K562 (cell line): ENCODE measurements around the gene NUMB. TPM values are rescaled to one million over a fixed set of nuclear protein-coding genes. Genes with fewer than 3 reads are reported as not detected.
A peak's percentile ranks its signal among the peaks of the same experiment; 100 is the strongest.

Source experiments
- ATF7 ChIP-seq: fragments of 450-650 bp; IDR thresholded peaks from 2 replicates; pipeline ENCODE4 v1.7.1; 2014; ENCODE audit warnings: mild to moderate bottlenecking, moderate library complexity
- CEBPB ChIP-seq: fragments of 450-650 bp; IDR thresholded peaks from 2 replicates; pipeline ENCODE4 v1.6.1; 2016; ENCODE audit warnings: missing genetic modification characterization, missing compliant biosample characterization
- CXXC5 ChIP-seq: fragments of 250-450 bp; sonication (Bioruptor Pico); IDR thresholded peaks from 2 replicates; pipeline ENCODE4 v1.8.0; 2022; ENCODE audit warnings: inconsistent platforms, mild to moderate bottlenecking, moderate library complexity
- ESRRA ChIP-seq: fragments of 450-650 bp; IDR thresholded peaks from 2 replicates; pipeline ENCODE4 v1.6.1; 2014; ENCODE audit warnings: low read depth, mild to moderate bottlenecking, moderate library complexity, borderline replicate concordance
- FOSL1 ChIP-seq: fragments of 200-800 bp; sonication (Bioruptor generic); conservative IDR thresholded peaks from 2 replicates; pipeline ENCODE4 v1.6.1; 2016; ENCODE audit warnings: missing genetic modification characterization, missing compliant biosample characterization
- GABPB1 ChIP-seq: sonication (generic); formaldehyde crosslinking; IDR thresholded peaks from 2 replicates; pipeline ENCODE4 v1.8.0; 2022; ENCODE audit warnings: mild to moderate bottlenecking, missing genetic modification reagents
- HCFC1 ChIP-seq: IDR thresholded peaks from 2 replicates; pipeline ENCODE4 v1.6.1; 2012; ENCODE audit warnings: low read depth, low read length, improper control_type of control experiment
- HNRNPLL ChIP-seq: fragments of 200-400 bp; formaldehyde crosslinking; IDR thresholded peaks from 2 replicates; pipeline ENCODE4 v1.6.1; 2017; ENCODE audit warnings: low read length, low read depth, mild to moderate bottlenecking; ENCODE audit not compliant: poor library complexity, severe bottlenecking
- KDM5B ChIP-seq: fragments of 200-600 bp; sonication (generic); IDR thresholded peaks from 2 replicates; pipeline ENCODE4 v1.6.1; 2012; ENCODE audit warnings: low read depth, mild to moderate bottlenecking, moderate library complexity, low read length, control low read depth, inconsistent platforms; ENCODE audit not compliant: insufficient replicate concordance
- MCM5 ChIP-seq: fragments of 450-650 bp; IDR thresholded peaks from 2 replicates; pipeline ENCODE4 v1.6.1; 2016; ENCODE audit warnings: low read depth
- PHF8 ChIP-seq: fragments of 200-600 bp; sonication (generic); IDR thresholded peaks from 2 replicates; pipeline ENCODE4 v1.6.1; 2012; ENCODE audit warnings: mixed run types, mild to moderate bottlenecking, inconsistent platforms, low read length, moderate library complexity, borderline replicate concordance
- RBFOX2 ChIP-seq: fragments of 200-400 bp; formaldehyde crosslinking; IDR thresholded peaks from 2 replicates; pipeline ENCODE4 v1.6.1; 2017; ENCODE audit warnings: low read depth, mild to moderate bottlenecking, low read length, moderate library complexity
- SP1 ChIP-seq: sonication (generic); formaldehyde crosslinking; IDR thresholded peaks from 2 replicates; pipeline ENCODE4 v1.8.1; 2022; ENCODE audit warnings: mild to moderate bottlenecking, missing genetic modification reagents
- YY1 ChIP-seq, 3 experiments: IDR thresholded peaks; 2 replicates each; pipeline ENCODE4 v1.6.1; 2011; ENCODE audit warnings: low read length in 2 of 3, mild to moderate bottlenecking in 2 of 3, moderate library complexity in 2 of 3, borderline replicate concordance in 1 of 3, control low read depth in 1 of 3, low read depth in 1 of 3; ENCODE audit not compliant: insufficient read depth in 3 of 3, insufficient replicate concordance in 2 of 3, control insufficient read depth in 1 of 3, insufficient read length in 1 of 3; ENCODE audit errors: extremely low read depth in 1 of 3
- ZBTB7A ChIP-seq: IDR thresholded peaks from 2 replicates; pipeline ENCODE4 v1.6.1; 2011; ENCODE audit warnings: low read depth, mild to moderate bottlenecking, low read length, moderate library complexity, borderline replicate concordance; ENCODE audit not compliant: control insufficient read depth
- polyA plus RNA-seq, 8 experiments: library from polyadenylated mRNA; depleted of rRNA in 4 of 8; stranded (reverse) in 5 of 8; unstranded in 3 of 8; fragments of >200 nt; fragmentation: Nextera tagmentation in 2 of 8; fragmentation: Illumina TruSeq in 1 of 8; extraction: Ambion mirVana in 2 of 8; extraction: Trizol in 1 of 8; gene quantifications; 2 replicates each; pipeline versions ENCODE4 v1.2.1 to v1.2.3, GENCODE V29; 2011 to 2014; ENCODE audit warnings: inconsistent platforms in 1 of 8, missing spikeins in 1 of 8
- total RNA-seq, 7 experiments: library from RNA; depleted of rRNA in 6 of 7; stranded (reverse); fragments of >200 nt in 6 of 7; fragmentation: Illumina TruSeq in 2 of 7; extraction: Trizol in 2 of 7; gene quantifications; 2 replicates each; pipeline versions ENCODE4 v1.2.1 to v1.2.3, GENCODE V29; 2011 to 2021; ENCODE audit warnings: low replicate concordance in 1 of 7
- TF ChIP-seq, protein P1 (sequence below), 2 experiments: IDR thresholded peaks; 2 replicates each; pipeline ENCODE4 v1.6.1; 2012; ENCODE audit warnings: improper control_type of control experiment in 2 of 2, low read depth in 2 of 2, low read length in 2 of 2, borderline replicate concordance in 1 of 2
- TF ChIP-seq, protein P2 (sequence below): fragments of 150-350 bp; IDR thresholded peaks from 2 replicates; pipeline ENCODE4 v1.6.1; 2014; ENCODE audit warnings: low read depth, mild to moderate bottlenecking, low read length, borderline replicate concordance
- TF ChIP-seq, protein P3 (sequence below): sonication (generic); formaldehyde crosslinking; IDR thresholded peaks from 2 replicates; pipeline ENCODE4 v1.8.0; 2022; ENCODE audit warnings: missing genetic modification reagents, mild to moderate bottlenecking, moderate library complexity, borderline replicate concordance

NUMB gene
- total and polyA plus RNA-seq, 9 of the 15 experiments (the other 6 are each of a cell fraction or from before 2014, with no cell fraction given), result 13.5 to 54.0 (median 32.3) TPM

DNA sequence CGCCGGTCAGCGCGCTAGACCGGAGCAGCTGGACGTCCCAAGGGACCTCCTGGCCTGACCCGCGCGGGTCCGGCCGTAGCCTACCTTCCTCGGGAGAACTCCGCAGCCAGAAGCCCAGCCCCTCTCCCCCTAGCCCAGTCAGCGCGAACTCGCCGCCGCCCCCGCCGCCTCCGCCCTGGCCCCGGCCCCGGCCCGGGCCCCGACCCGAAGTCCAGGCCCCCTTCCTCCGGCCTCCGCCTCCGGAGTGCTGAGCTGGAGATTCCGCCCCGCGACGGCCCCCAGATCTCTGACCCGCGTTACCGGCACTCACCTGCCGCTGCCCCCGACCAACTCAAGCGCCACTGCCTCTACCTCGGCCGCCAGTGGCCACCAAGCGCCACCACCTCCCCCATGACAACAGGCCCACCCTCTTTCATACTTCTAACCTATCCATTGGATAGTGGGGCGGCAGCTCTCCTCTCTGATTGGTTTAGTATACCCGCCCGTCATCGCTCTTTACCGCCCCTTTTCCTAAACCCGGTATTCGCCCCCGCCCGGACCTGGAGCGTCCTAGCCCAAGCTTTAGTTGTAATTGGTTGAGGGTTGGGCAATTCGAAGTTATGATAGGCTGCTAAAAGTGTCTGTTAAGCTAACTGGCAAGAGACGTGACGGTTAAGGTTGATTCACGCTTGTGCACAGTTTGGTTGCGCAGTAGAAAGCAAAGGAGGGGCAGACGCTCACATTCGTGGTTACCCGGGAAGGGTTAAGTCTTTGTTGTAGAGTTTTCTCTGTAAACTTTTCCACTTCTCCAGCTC, at the start of gene NUMB (continued):
- TF ChIP-seq, protein P1, sequence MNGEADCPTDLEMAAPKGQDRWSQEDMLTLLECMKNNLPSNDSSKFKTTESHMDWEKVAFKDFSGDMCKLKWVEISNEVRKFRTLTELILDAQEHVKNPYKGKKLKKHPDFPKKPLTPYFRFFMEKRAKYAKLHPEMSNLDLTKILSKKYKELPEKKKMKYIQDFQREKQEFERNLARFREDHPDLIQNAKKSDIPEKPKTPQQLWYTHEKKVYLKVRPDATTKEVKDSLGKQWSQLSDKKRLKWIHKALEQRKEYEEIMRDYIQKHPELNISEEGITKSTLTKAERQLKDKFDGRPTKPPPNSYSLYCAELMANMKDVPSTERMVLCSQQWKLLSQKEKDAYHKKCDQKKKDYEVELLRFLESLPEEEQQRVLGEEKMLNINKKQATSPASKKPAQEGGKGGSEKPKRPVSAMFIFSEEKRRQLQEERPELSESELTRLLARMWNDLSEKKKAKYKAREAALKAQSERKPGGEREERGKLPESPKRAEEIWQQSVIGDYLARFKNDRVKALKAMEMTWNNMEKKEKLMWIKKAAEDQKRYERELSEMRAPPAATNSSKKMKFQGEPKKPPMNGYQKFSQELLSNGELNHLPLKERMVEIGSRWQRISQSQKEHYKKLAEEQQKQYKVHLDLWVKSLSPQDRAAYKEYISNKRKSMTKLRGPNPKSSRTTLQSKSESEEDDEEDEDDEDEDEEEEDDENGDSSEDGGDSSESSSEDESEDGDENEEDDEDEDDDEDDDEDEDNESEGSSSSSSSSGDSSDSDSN (IDR thresholded peaks at IDR 0.05; ENCODE audit: borderline replicate concordance in 1 of 2, low read depth in 2 of 2, low read length in 2 of 2), result 0 out of 4 replicates have a peak, but pooled peaks of 1 of the 2 experiments have one; percentile 38
- TF ChIP-seq KDM5B, result peak; percentile 81
- peak; percentile 75; the same call in 1 of the 2 replicates for TF ChIP-seq PHF8
- TF ChIP-seq GABPB1 (CRISPR knock-in tag), result peak; percentile 45
- TF ChIP-seq CEBPB, result peak; percentile 91
- TF ChIP-seq, protein P2, sequence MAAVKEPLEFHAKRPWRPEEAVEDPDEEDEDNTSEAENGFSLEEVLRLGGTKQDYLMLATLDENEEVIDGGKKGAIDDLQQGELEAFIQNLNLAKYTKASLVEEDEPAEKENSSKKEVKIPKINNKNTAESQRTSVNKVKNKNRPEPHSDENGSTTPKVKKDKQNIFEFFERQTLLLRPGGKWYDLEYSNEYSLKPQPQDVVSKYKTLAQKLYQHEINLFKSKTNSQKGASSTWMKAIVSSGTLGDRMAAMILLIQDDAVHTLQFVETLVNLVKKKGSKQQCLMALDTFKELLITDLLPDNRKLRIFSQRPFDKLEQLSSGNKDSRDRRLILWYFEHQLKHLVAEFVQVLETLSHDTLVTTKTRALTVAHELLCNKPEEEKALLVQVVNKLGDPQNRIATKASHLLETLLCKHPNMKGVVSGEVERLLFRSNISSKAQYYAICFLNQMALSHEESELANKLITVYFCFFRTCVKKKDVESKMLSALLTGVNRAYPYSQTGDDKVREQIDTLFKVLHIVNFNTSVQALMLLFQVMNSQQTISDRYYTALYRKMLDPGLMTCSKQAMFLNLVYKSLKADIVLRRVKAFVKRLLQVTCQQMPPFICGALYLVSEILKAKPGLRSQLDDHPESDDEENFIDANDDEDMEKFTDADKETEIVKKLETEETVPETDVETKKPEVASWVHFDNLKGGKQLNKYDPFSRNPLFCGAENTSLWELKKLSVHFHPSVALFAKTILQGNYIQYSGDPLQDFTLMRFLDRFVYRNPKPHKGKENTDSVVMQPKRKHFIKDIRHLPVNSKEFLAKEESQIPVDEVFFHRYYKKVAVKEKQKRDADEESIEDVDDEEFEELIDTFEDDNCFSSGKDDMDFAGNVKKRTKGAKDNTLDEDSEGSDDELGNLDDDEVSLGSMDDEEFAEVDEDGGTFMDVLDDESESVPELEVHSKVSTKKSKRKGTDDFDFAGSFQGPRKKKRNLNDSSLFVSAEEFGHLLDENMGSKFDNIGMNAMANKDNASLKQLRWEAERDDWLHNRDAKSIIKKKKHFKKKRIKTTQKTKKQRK, result peak; percentile 87
- no peak for TF ChIP-seq MCM5
- peak in 2 of 3 experiments; percentile 46 to 58 for TF ChIP-seq YY1 (IDR thresholded peaks at IDR 0.05; ENCODE audit: borderline replicate concordance in 1 of 3, control insufficient read depth in 1 of 3, extremely low read depth in 1 of 3, insufficient read depth in 3 of 3, insufficient read length in 1 of 3, insufficient replicate concordance in 2 of 3, low read depth in 1 of 3, low read length in 2 of 3)
- peak; percentile 73 for TF ChIP-seq SP1 (CRISPR knock-in tag)
- TF ChIP-seq, protein P3, sequence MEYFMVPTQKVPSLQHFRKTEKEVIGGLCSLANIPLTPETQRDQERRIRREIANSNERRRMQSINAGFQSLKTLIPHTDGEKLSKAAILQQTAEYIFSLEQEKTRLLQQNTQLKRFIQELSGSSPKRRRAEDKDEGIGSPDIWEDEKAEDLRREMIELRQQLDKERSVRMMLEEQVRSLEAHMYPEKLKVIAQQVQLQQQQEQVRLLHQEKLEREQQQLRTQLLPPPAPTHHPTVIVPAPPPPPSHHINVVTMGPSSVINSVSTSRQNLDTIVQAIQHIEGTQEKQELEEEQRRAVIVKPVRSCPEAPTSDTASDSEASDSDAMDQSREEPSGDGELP (CRISPR knock-in tag), result peak; percentile 48; the same call in 1 of the 2 replicates
- TF ChIP-seq CXXC5 (CRISPR knock-in tag), result peak; percentile 66
- TF ChIP-seq HCFC1, result 0 out of 2 replicates have a peak, but pooled peaks have one; percentile 6
- peak; percentile 62 for TF ChIP-seq HNRNPLL
- peak; percentile 65; the same call in 1 of the 2 replicates for TF ChIP-seq ZBTB7A
- TF ChIP-seq FOSL1 (tag), result peak; percentile 38; the same call in 1 of the 2 replicates
- peak; percentile 83 for TF ChIP-seq RBFOX2
- TF ChIP-seq ATF7, result peak; percentile 73
- TF ChIP-seq ESRRA, result 0 out of 2 replicates have a peak, but pooled peaks have one; percentile 2
